ENCODE measurements around the gene MGAT4A. TPM values are rescaled to one million over a fixed set of nuclear protein-coding genes. Genes with fewer than 3 reads are reported as not detected.

MGAT4A gene
- polyA plus RNA-seq, 2 of the 4 experiments (the other 2 are of a cell fraction): 0.61 to 2.6 TPM

DNA sequence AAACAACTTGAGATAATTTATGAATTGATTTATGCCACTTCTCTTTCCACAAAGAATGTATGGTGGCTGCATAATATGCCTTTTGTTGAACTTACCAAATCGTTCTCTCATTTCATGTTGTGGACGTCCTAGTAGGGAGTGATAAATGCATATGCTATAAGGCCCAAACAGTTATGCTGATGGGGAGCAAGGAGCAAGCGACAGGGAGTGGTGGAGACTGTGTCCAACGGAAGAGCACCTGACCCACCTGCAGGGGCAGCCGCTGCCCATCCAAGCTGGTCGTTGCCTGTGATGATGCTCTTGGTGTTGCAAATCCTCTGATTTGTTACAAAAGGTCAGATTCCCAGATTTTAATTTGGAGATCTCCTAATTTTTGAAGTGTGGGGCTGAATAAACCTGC is 31.0 kb upstream of the MGAT4A start:
- DNase-seq (ENCODE audit: low read depth in 1 of 2, low spot score in 1 of 2) (no peak), ATAC-seq (no peak), FAIRE-seq (no peak)
- no peak overlapping the region for H3K4me2 ChIP-seq
- no peaks in the 10 kb centered on the region for H3K9me3 ChIP-seq
- no peak overlapping the region for H3K4me3 ChIP-seq
- TF ChIP-seq MYC (IDR thresholded peaks at IDR 0.05; ENCODE audit: borderline replicate concordance, low read length) (no peak), POLR2A (IDR thresholded peaks at IDR 0.05; ENCODE audit: low read length) (no peak), NR3C1 (IDR thresholded peaks at IDR 0.05) (no peak), JUN (IDR thresholded peaks at IDR 0.05) (no peak), CBX8 (IDR thresholded peaks at IDR 0.05) (no peak), RNF2 (IDR thresholded peaks at IDR 0.05; ENCODE audit: borderline replicate concordance, low read depth) (no peak), GATA3 (IDR thresholded peaks at IDR 0.05; ENCODE audit: borderline replicate concordance) (no peak)
- TF ChIP-seq, protein P1, sequence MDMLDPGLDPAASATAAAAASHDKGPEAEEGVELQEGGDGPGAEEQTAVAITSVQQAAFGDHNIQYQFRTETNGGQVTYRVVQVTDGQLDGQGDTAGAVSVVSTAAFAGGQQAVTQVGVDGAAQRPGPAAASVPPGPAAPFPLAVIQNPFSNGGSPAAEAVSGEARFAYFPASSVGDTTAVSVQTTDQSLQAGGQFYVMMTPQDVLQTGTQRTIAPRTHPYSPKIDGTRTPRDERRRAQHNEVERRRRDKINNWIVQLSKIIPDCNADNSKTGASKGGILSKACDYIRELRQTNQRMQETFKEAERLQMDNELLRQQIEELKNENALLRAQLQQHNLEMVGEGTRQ (IDR thresholded peaks at IDR 0.05): no peak
- POLR2A ChIA-PET: no interaction called here
- H3K27ac ChIP-seq: no peak overlapping the region
- CTCF ChIA-PET: no interaction called here
- 51% methylated on average over 6 of the region's 6 CpGs for WGBS (ENCODE audit: missing lambda C conversion rate)
- H3K4me1 ChIP-seq: peaks cover 9% of the 10 kb centered on the region

DNA sequence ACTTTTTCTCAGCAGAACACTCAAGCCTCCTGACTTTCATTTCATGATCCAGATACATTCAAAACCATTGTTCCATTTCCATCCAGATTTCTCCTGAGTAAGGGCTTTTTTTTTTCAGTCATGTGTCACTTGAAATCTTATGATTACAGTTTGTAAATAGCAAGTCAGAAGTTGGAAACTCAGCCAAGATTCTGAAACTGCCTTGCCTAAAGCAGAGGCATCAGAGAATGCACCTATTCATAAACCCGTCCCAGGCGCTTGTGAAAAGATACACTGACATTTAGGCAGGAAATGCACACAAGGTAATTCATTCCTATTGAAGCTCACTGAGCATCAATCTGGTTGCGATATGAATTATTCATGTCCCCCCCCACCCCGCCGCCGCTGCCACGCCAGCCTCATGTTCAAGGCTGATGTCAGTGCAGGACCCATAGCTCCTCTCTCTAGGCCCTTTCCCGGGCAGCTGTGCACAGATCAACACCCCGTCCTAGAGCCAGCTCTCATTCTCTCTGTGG is 30.4 kb upstream of the MGAT4A start:
- ATAC-seq (no peak), DNase-seq (ENCODE audit: low read depth in 1 of 2, low spot score in 1 of 2) (no peak), FAIRE-seq (no peak)
- Histone ChIP-seq H3K27ac (no peak overlapping the region), H3K4me2 (no peak overlapping the region), H3K4me3 (no peak overlapping the region), H3K9me3 (no peaks in the 10 kb centered on the region), H3K4me1 (peaks cover 9% of the 10 kb centered on the region)
- WGBS (ENCODE audit: missing lambda C conversion rate): 84% methylated on average over 9 of the region's 9 CpGs
- TF ChIP-seq HOXA7 (CRISPR knock-in tag; IDR thresholded peaks at IDR 0.05) (no peak), RARB (CRISPR knock-in tag; IDR thresholded peaks at IDR 0.05) (no peak), RFX5 (IDR thresholded peaks at IDR 0.05) (no peak), JUNB (IDR thresholded peaks at IDR 0.05) (no peak), NFE2L2 (conservative IDR thresholded peaks at IDR 0.05; ENCODE audit: low read length) (no peak), HOXB13 (CRISPR knock-in tag; IDR thresholded peaks at IDR 0.05; ENCODE audit: low read depth) (no peak), ZC3H11A (IDR thresholded peaks at IDR 0.05) (no peak), FOSB (CRISPR knock-in tag; IDR thresholded peaks at IDR 0.05) (no peak), CEBPB (IDR thresholded peaks at IDR 0.05) (no peak), EHF (CRISPR knock-in tag; IDR thresholded peaks at IDR 0.05) (no peak), NPAS2 (CRISPR knock-in tag; IDR thresholded peaks at IDR 0.05; ENCODE audit: borderline replicate concordance) (no peak), POLR2AphosphoS2 (conservative IDR thresholded peaks at IDR 0.05; ENCODE audit: low read length) (no peak), ZSCAN20 (CRISPR knock-in tag; IDR thresholded peaks at IDR 0.05) (no peak), MAZ (IDR thresholded peaks at IDR 0.05; ENCODE audit: borderline replicate concordance, low read depth, low read length) (no peak), TFCP2L1 (CRISPR knock-in tag; IDR thresholded peaks at IDR 0.05) (no peak), CBX8 (IDR thresholded peaks at IDR 0.05) (no peak)
- TF ChIP-seq, protein P2, sequence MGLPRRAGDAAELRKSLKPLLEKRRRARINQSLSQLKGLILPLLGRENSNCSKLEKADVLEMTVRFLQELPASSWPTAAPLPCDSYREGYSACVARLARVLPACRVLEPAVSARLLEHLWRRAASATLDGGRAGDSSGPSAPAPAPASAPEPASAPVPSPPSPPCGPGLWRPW (IDR thresholded peaks at IDR 0.05): no peak
- TF ChIP-seq, protein P3, sequence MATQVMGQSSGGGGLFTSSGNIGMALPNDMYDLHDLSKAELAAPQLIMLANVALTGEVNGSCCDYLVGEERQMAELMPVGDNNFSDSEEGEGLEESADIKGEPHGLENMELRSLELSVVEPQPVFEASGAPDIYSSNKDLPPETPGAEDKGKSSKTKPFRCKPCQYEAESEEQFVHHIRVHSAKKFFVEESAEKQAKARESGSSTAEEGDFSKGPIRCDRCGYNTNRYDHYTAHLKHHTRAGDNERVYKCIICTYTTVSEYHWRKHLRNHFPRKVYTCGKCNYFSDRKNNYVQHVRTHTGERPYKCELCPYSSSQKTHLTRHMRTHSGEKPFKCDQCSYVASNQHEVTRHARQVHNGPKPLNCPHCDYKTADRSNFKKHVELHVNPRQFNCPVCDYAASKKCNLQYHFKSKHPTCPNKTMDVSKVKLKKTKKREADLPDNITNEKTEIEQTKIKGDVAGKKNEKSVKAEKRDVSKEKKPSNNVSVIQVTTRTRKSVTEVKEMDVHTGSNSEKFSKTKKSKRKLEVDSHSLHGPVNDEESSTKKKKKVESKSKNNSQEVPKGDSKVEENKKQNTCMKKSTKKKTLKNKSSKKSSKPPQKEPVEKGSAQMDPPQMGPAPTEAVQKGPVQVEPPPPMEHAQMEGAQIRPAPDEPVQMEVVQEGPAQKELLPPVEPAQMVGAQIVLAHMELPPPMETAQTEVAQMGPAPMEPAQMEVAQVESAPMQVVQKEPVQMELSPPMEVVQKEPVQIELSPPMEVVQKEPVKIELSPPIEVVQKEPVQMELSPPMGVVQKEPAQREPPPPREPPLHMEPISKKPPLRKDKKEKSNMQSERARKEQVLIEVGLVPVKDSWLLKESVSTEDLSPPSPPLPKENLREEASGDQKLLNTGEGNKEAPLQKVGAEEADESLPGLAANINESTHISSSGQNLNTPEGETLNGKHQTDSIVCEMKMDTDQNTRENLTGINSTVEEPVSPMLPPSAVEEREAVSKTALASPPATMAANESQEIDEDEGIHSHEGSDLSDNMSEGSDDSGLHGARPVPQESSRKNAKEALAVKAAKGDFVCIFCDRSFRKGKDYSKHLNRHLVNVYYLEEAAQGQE (IDR thresholded peaks at IDR 0.05): no peak
- TF ChIP-seq, protein P1 (IDR thresholded peaks at IDR 0.05): no peak
- TF ChIP-seq, protein P4, sequence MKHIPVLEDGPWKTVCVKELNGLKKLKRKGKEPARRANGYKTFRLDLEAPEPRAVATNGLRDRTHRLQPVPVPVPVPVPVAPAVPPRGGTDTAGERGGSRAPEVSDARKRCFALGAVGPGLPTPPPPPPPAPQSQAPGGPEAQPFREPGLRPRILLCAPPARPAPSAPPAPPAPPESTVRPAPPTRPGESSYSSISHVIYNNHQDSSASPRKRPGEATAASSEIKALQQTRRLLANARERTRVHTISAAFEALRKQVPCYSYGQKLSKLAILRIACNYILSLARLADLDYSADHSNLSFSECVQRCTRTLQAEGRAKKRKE (CRISPR knock-in tag; IDR thresholded peaks at IDR 0.05; ENCODE audit: low read depth): no peak
- CTCF ChIA-PET: no interaction called here
- POLR2A ChIA-PET: no interaction called here

Data from A549 (cell line).